ENCODE results near the gene PDK1. TPM values are rescaled to one million over a fixed set of nuclear protein-coding genes. Genes with fewer than 3 reads are reported as not detected.

The PDK1 gene
- total RNA-seq, 4 donors from 2014 or later = 13.2 to 32.6 (median 18.1) TPM

- no peak for TF ChIP-seq CTCF (IDR thresholded peaks at IDR 0.05; ENCODE audit: low read depth)
Measured at GRCh38 chr2:172516299-172516698, 39.6 kb upstream of the PDK1 start.

- TF ChIP-seq CTCF (IDR thresholded peaks at IDR 0.05; ENCODE audit: low read depth) = no peak
Measured at GRCh38 chr2:172518995-172519394, 36.9 kb upstream of the PDK1 start.

GRCh38 chr2:172525601-172526000, 30.3 kb upstream of the PDK1 start:
- no peak for TF ChIP-seq CTCF (IDR thresholded peaks at IDR 0.05; ENCODE audit: low read depth)

- TF ChIP-seq CTCF (IDR thresholded peaks at IDR 0.05; ENCODE audit: low read depth) = no peak
Measured at GRCh38 chr2:172531309-172531708, 24.6 kb upstream of the PDK1 start.

- no peak for TF ChIP-seq CTCF (IDR thresholded peaks at IDR 0.05; ENCODE audit: low read depth)
Measured at GRCh38 chr2:172533687-172534086, 22.2 kb upstream of the PDK1 start.

GRCh38 chr2:172535119-172535518, 20.8 kb upstream of the PDK1 start:
- no peak for TF ChIP-seq CTCF (IDR thresholded peaks at IDR 0.05; ENCODE audit: low read depth)

GRCh38 chr2:172539767-172540166, 16.1 kb upstream of the PDK1 start:
- TF ChIP-seq CTCF (IDR thresholded peaks at IDR 0.05; ENCODE audit: low read depth) = no peak
